GM18526 (cell line): ENCODE results near the gene CYP2D6.
A peak's percentile ranks its signal among the peaks of the same experiment; 100 is the strongest.

Experiments used
- POLR2A ChIP-seq: IDR thresholded peaks from 3 replicates; pipeline ENCODE4 v1.6.1; 2011; ENCODE audit not compliant: insufficient read length; ENCODE audit errors: extremely low read depth

CYP2D6 gene

DNA sequence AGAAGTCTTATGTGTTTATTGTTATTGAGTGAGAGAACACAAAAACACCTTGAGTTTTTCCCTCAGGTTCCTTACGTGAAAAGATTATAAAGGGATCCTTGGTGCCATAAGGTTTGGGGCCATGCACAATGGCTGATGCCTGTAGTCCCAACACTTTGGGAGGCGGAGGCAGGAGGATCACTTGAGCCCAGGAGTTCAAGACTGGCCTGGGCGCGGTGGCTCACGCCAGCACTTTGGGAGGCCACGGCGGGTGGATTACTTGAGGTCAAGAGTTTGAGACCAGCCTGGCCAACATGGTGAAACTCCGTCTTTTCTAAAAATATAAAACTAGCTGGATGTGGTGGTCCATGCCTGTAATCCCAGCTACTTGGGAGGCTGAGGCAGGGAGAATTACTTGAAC lies 45.7 kb downstream of the CYP2D6 start:
- no peak for TF ChIP-seq POLR2A

GRCh38 chr22:42083119-42083518 lies 47.5 kb downstream of the CYP2D6 start:
- TF ChIP-seq POLR2A: no peak

GRCh38 chr22:42080287-42080686 lies 50.3 kb downstream of the CYP2D6 start:
- TF ChIP-seq POLR2A: no peak

GRCh38 chr22:42079319-42080251 lies 51.0 kb downstream of the CYP2D6 start, which contains the start of gene SMDT1:
Gene SMDT1, plus strand, starts transcription at chr22:42079700. Its CDS starts 69 bp downstream, at chr22:42079769.
- peak; percentile 79 for TF ChIP-seq POLR2A

DNA sequence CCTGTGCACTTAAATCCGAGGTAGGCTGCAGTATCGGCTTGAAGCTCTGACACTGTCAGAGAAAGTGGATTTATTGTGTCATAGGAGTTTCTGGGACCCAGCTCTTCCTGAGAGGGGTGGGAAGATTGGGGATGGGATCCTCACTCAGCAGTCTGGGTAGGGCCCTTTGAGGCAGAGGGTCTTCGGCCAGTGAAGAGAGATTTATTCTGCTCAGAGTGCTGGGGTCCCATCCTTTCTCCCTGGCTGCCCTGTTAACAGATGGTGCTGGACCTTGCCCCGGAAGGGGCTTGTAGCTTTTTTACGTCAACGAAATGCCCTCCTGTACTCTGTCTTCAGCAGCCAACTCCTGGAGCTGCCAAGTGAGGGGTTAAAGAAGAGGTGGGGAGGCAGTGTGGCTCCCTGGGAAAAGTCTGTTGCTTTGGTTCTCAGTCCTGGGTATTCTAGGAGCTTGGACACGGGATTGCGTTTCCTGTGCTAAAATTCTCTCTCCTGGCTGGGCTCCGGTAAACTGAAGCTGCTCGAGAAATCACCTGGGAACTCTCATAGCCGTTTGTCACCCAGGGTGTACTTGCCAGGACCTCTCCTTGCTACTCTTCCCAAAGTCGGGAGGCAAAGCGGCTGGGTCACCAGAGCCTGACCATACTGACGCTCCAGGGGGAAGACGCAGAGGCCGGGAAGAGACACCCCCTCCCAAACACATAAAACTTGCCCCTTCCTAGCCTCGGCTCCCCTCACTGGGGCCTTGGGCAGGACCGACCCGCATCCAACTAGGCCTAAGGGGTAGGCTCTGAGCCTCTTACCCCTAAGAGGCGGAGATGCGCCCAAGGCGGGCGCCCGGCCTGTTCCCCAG lies 51.9 kb downstream of the CYP2D6 start:
- no peak for TF ChIP-seq POLR2A

GRCh38 chr22:42077486-42078125 lies 53.0 kb downstream of the CYP2D6 start:
- no peak for TF ChIP-seq POLR2A

- TF ChIP-seq POLR2A: no peak
These were observed 53.7 kb downstream of the CYP2D6 start for GRCh38 chr22:42076764-42077485.
